SK-N-SH treated with all-trans-retinoic acid at 6 μM for 48 hours (cell line): Measurements from ENCODE around the gene DPM3.

Experiments
- ATAC-seq: fragments of 200-7000 bp; cut with Tn5 transposase; 3 replicates; pipeline ENCODE4 v1.9.1; 2020; ENCODE audit warnings: mild to moderate bottlenecking, moderate library complexity
- ARNTL ChIP-seq: fragments of 450-650 bp; formaldehyde crosslinking; IDR thresholded peaks from 2 replicates; pipeline ENCODE4 v1.5.0; 2020; ENCODE audit warnings: low read depth, mild to moderate bottlenecking, moderate library complexity, borderline replicate concordance
- BACH2 ChIP-seq: fragments of 250-450 bp; sonication (Bioruptor Pico); IDR thresholded peaks from 2 replicates; pipeline ENCODE4 v1.9.0; 2021; ENCODE audit warnings: mild to moderate bottlenecking, borderline replicate concordance
- CSDC2 ChIP-seq: fragments of 250-450 bp; sonication (Bioruptor Pico); IDR thresholded peaks from 2 replicates; pipeline ENCODE4 v1.5.0; 2020; ENCODE audit warnings: mild to moderate bottlenecking, moderate library complexity
- ESRRG ChIP-seq: fragments of 250-450 bp; sonication (Bioruptor Pico); IDR thresholded peaks from 2 replicates; pipeline ENCODE4 v1.6.1; 2021; ENCODE audit warnings: mild to moderate bottlenecking
- GLIS3 ChIP-seq: fragments of 250-450 bp; sonication (Bioruptor Pico); IDR thresholded peaks from 2 replicates; pipeline ENCODE4 v1.5.0; 2020; ENCODE audit warnings: mild to moderate bottlenecking, moderate library complexity
- ISL1 ChIP-seq: fragments of 250-450 bp; sonication (Bioruptor Pico); IDR thresholded peaks from 2 replicates; pipeline ENCODE4 v2.1.2; 2022; ENCODE audit warnings: mild to moderate bottlenecking, moderate library complexity
- OSR1 ChIP-seq: fragments of 250-450 bp; sonication (Bioruptor Pico); IDR thresholded peaks from 2 replicates; pipeline ENCODE4 v1.8.0; 2022; ENCODE audit warnings: moderate library complexity, mild to moderate bottlenecking, inconsistent platforms
- RARB ChIP-seq: fragments of 250-450 bp; sonication (Bioruptor Pico); IDR thresholded peaks from 2 replicates; pipeline ENCODE4 v1.8.0; 2021; ENCODE audit warnings: mild to moderate bottlenecking, moderate library complexity
- SNAI2 ChIP-seq: fragments of 250-450 bp; sonication (Bioruptor Pico); IDR thresholded peaks from 2 replicates; pipeline ENCODE4 v1.5.0; 2020; ENCODE audit warnings: mild to moderate bottlenecking, moderate library complexity
- TCF4 ChIP-seq: fragments of 250-450 bp; sonication (Bioruptor Pico); IDR thresholded peaks from 2 replicates; pipeline ENCODE4 v1.8.0; 2021; ENCODE audit warnings: mild to moderate bottlenecking, moderate library complexity, borderline replicate concordance
- TOX ChIP-seq: fragments of 250-450 bp; sonication (Bioruptor Pico); IDR thresholded peaks from 2 replicates; pipeline ENCODE4 v1.8.0; 2021; ENCODE audit warnings: mild to moderate bottlenecking, moderate library complexity, borderline replicate concordance
- ZC3H10 ChIP-seq: fragments of 250-450 bp; sonication (Bioruptor Pico); IDR thresholded peaks from 2 replicates; pipeline ENCODE4 v1.5.1; 2021; ENCODE audit warnings: mild to moderate bottlenecking, moderate library complexity
- ZFP30 ChIP-seq: fragments of 450-650 bp; formaldehyde crosslinking; IDR thresholded peaks from 2 replicates; pipeline ENCODE4 v1.5.0; 2022; ENCODE audit warnings: mild to moderate bottlenecking, moderate library complexity
- ZNF565 ChIP-seq: fragments of 450-650 bp; formaldehyde crosslinking; conservative IDR thresholded peaks from 2 replicates; pipeline ENCODE4 v1.5.0; 2020; ENCODE audit warnings: low read depth, mild to moderate bottlenecking, moderate library complexity
- ZNF70 ChIP-seq: fragments of 450-650 bp; formaldehyde crosslinking; IDR thresholded peaks from 2 replicates; pipeline ENCODE4 v1.5.0; 2020; ENCODE audit warnings: mild to moderate bottlenecking, moderate library complexity
- ZNF8 ChIP-seq: fragments of 450-650 bp; formaldehyde crosslinking; IDR thresholded peaks from 2 replicates; pipeline ENCODE4 v1.5.0; 2020; ENCODE audit warnings: mild to moderate bottlenecking, moderate library complexity
- TF ChIP-seq, protein P1 (sequence below): fragments of 250-450 bp; sonication (Bioruptor Pico); IDR thresholded peaks from 2 replicates; pipeline ENCODE4 v1.5.1; 2020; ENCODE audit warnings: low read depth, mild to moderate bottlenecking, moderate library complexity
- TF ChIP-seq, protein P2 (sequence below): fragments of 250-450 bp; sonication (Bioruptor Pico); IDR thresholded peaks from 2 replicates; pipeline ENCODE4 v1.5.1; 2021; ENCODE audit warnings: mild to moderate bottlenecking, moderate library complexity
- TF ChIP-seq, protein P3 (sequence below): fragments of 250-450 bp; sonication (Bioruptor Pico); IDR thresholded peaks from 2 replicates; pipeline ENCODE4 v1.8.0; 2020; ENCODE audit warnings: mild to moderate bottlenecking, moderate library complexity, borderline replicate concordance
- TF ChIP-seq, protein P4 (sequence below): fragments of 250-450 bp; sonication (Bioruptor Pico); IDR thresholded peaks from 2 replicates; pipeline ENCODE4 v1.5.0; 2020; ENCODE audit warnings: mild to moderate bottlenecking, moderate library complexity

The DPM3 gene

DNA sequence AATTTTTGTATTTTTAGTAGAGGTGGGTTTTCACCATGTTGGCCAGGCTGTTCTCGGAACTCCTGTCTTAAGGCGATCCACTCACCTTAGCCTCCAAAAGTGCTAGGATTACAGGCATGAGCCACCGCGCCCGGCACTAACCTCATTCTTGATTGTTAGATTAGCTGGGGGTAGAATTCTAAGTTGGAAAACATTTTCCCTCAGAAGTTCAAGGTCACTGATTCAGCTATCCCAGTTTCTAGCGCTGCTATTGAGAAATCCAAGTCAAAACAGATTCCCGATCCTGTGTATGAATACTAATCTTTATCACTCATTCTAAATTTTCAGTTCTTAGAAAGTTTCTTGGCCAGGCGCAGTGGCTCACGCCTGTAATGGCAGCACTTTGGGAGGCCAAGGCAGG lies 37.0 kb downstream of the DPM3 start:
- ATAC-seq = no peak
- TF ChIP-seq TCF4 (CRISPR knock-in tag) (no peak), BACH2 (no peak), SNAI2 (CRISPR knock-in tag) (no peak)

DNA sequence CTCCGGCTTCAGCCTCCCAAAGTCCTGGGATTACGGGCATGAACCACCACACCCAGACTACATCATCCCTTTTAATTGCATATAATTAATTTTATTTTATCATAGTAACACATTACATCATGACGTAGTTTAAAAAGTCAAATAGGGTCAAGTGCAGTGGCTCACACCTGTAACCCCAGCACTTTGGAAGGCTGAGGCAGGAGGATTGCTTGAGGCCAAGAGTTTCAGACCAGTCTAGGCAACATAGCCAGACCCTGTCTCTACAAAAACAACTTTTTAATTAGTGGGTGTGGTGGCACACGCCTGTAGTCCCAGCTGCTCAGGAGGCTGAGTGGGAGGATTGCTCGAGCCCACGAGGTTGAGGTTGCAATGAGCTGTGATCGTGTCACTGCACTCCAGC lies 41.0 kb downstream of the DPM3 start:
- no peak for ATAC-seq

DNA sequence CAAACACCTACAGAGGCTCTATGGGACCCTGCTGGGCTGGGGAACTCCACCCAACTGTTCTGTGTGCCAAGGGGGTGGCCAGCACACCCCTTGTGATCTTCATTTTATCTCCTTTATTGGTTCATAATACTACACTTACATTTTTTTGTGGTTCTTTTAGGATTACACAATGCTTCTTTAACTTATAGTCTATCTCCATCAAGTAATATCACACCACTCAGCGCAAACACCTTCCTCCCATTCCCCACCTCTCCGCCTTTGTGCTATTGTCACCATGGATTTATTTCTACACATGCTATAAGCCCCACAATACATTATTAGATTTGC lies 45.7 kb downstream of the DPM3 start:
- TF ChIP-seq ZC3H10 (no peak), GLIS3 (CRISPR knock-in tag) (no peak), SNAI2 (CRISPR knock-in tag) (no peak)
- TF ChIP-seq, protein P1, sequence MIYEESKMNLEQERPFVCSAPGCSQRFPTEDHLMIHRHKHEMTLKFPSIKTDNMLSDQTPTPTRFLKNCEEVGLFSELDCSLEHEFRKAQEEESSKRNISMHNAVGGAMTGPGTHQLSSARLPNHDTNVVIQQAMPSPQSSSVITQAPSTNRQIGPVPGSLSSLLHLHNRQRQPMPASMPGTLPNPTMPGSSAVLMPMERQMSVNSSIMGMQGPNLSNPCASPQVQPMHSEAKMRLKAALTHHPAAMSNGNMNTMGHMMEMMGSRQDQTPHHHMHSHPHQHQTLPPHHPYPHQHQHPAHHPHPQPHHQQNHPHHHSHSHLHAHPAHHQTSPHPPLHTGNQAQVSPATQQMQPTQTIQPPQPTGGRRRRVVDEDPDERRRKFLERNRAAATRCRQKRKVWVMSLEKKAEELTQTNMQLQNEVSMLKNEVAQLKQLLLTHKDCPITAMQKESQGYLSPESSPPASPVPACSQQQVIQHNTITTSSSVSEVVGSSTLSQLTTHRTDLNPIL = no peak
- TF ChIP-seq, protein P2, sequence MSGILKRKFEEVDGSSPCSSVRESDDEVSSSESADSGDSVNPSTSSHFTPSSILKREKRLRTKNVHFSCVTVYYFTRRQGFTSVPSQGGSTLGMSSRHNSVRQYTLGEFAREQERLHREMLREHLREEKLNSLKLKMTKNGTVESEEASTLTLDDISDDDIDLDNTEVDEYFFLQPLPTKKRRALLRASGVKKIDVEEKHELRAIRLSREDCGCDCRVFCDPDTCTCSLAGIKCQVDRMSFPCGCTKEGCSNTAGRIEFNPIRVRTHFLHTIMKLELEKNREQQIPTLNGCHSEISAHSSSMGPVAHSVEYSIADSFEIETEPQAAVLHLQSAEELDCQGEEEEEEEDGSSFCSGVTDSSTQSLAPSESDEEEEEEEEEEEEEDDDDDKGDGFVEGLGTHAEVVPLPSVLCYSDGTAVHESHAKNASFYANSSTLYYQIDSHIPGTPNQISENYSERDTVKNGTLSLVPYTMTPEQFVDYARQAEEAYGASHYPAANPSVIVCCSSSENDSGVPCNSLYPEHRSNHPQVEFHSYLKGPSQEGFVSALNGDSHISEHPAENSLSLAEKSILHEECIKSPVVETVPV = no peak
- peak; percentile 2; the same call in 2 of the 3 replicates for ATAC-seq

More for the DNA sequence above, 41.0 kb downstream of the DPM3 start:
- no peak for TF ChIP-seq ISL1 (CRISPR knock-in tag)
- no peak for TF ChIP-seq ZFP30 (CRISPR knock-in tag)
- no peak for TF ChIP-seq RARB (CRISPR knock-in tag)
- TF ChIP-seq SNAI2 (CRISPR knock-in tag) = no peak
- TF ChIP-seq, protein P2 = no peak
- TF ChIP-seq CSDC2 = no peak
- TF ChIP-seq BACH2 = no peak
- TF ChIP-seq, protein P3, sequence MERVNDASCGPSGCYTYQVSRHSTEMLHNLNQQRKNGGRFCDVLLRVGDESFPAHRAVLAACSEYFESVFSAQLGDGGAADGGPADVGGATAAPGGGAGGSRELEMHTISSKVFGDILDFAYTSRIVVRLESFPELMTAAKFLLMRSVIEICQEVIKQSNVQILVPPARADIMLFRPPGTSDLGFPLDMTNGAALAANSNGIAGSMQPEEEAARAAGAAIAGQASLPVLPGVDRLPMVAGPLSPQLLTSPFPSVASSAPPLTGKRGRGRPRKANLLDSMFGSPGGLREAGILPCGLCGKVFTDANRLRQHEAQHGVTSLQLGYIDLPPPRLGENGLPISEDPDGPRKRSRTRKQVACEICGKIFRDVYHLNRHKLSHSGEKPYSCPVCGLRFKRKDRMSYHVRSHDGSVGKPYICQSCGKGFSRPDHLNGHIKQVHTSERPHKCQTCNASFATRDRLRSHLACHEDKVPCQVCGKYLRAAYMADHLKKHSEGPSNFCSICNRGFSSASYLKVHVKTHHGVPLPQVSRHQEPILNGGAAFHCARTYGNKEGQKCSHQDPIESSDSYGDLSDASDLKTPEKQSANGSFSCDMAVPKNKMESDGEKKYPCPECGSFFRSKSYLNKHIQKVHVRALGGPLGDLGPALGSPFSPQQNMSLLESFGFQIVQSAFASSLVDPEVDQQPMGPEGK = no peak
- TF ChIP-seq GLIS3 (CRISPR knock-in tag) = no peak
- no peak for TF ChIP-seq ZC3H10
- TF ChIP-seq OSR1 (CRISPR knock-in tag) = no peak

DNA sequence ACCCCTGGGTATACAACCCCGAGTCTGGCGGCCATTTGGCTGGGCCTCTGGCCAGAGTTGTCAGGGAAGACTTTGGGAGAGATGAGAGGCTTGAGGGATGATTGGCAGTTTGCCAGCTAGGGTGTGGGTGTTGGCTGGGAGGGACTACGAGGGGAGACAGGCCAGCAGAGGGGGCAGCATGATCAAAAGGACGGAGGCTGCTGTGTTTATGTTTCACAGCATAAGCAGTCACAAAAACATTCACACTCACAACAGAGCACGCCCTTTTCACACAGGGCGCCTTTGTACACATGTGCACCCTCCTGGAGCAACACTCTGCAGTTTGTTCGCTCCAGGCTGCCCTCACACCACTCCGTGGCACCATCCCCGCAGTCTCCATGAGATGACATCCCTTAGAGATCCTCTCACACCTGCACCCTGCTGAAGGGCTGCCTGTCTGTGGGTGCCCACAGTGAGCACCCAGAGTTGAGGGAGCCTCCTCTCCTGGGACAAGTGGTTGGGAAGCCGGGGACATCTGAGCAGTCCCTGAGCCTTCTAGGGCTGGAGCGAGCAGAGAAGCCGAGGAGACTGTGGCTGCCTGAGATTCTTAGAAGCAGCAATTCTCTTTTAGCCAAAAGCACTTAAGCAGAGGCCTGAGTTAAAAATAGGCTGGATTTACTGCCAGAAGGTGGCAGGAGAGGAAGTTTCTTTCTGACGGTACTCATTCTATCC lies 46.3 kb downstream of the DPM3 start:
- TF ChIP-seq ESRRG (CRISPR knock-in tag) (no peak), TOX (CRISPR knock-in tag) (no peak), ZNF70 (CRISPR knock-in tag) (no peak), ZFP30 (CRISPR knock-in tag) (no peak), ARNTL (CRISPR knock-in tag) (no peak), ZNF8 (CRISPR knock-in tag) (no peak)
- peak; percentile 85 for ATAC-seq

DNA sequence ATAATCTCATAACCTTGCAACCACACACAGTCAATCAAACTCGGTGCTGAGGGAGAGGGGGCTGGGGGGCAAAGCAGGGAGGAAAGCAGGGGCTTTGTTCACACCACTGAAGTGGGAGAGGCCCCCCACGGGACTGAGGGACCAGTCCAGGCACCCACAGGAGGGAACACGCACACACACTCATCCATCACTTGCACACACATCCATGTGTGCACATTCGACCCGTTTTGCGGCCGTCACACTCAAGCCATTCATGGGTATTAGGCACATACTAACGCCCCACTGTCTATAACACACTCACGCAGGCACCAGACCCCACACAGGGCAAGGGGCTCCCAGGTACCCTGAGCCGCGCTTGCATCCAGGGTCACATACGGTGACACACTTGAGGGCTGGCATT lies 47.7 kb downstream of the DPM3 start:
- TF ChIP-seq TOX (CRISPR knock-in tag) = no peak
- TF ChIP-seq, protein P1 = no peak
- TF ChIP-seq ZNF565 = no peak
- TF ChIP-seq ISL1 (CRISPR knock-in tag) = no peak
- no peak for TF ChIP-seq RARB (CRISPR knock-in tag)
- TF ChIP-seq ZNF8 (CRISPR knock-in tag) = no peak
- TF ChIP-seq, protein P4, sequence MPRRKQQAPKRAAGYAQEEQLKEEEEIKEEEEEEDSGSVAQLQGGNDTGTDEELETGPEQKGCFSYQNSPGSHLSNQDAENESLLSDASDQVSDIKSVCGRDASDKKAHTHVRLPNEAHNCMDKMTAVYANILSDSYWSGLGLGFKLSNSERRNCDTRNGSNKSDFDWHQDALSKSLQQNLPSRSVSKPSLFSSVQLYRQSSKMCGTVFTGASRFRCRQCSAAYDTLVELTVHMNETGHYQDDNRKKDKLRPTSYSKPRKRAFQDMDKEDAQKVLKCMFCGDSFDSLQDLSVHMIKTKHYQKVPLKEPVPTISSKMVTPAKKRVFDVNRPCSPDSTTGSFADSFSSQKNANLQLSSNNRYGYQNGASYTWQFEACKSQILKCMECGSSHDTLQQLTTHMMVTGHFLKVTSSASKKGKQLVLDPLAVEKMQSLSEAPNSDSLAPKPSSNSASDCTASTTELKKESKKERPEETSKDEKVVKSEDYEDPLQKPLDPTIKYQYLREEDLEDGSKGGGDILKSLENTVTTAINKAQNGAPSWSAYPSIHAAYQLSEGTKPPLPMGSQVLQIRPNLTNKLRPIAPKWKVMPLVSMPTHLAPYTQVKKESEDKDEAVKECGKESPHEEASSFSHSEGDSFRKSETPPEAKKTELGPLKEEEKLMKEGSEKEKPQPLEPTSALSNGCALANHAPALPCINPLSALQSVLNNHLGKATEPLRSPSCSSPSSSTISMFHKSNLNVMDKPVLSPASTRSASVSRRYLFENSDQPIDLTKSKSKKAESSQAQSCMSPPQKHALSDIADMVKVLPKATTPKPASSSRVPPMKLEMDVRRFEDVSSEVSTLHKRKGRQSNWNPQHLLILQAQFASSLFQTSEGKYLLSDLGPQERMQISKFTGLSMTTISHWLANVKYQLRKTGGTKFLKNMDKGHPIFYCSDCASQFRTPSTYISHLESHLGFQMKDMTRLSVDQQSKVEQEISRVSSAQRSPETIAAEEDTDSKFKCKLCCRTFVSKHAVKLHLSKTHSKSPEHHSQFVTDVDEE (CRISPR knock-in tag) = no peak
- no peak for TF ChIP-seq ARNTL (CRISPR knock-in tag)
- no peak for TF ChIP-seq TCF4 (CRISPR knock-in tag)
- TF ChIP-seq, all 23 proteins: peak for 0
- ATAC-seq = no peak
